ENCODE results near the gene PRMT1.
"Not testable (repeated sequence)": the region's sequence is repeated elsewhere in the genome, so short reads cannot be mapped to it uniquely, and the experiment has no call there.

Gene PRMT1

DNA sequence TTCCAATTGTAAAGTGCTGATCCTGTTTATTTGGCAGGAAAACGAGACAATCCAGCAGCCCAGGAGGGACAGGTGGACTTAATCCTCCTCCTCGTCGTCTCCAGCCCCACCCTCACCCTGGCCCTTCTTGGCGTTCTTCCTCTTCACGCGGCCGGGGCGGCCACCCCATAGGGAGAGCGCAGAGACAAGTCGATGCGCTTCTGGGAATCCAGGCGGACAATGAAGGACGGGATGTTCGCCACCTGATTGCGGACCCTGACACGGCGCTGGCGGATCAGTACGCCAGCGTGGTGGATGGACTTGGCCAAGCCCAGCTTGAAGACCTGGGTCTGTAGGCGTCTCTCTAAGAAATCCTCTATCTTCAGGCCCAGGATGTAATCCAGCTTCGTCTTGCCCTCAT, 42.3 kb downstream of the PRMT1 start:
- not testable (repeated sequence) for DNase-seq (ENCODE audit: low read depth in 2 of 2)

DNA sequence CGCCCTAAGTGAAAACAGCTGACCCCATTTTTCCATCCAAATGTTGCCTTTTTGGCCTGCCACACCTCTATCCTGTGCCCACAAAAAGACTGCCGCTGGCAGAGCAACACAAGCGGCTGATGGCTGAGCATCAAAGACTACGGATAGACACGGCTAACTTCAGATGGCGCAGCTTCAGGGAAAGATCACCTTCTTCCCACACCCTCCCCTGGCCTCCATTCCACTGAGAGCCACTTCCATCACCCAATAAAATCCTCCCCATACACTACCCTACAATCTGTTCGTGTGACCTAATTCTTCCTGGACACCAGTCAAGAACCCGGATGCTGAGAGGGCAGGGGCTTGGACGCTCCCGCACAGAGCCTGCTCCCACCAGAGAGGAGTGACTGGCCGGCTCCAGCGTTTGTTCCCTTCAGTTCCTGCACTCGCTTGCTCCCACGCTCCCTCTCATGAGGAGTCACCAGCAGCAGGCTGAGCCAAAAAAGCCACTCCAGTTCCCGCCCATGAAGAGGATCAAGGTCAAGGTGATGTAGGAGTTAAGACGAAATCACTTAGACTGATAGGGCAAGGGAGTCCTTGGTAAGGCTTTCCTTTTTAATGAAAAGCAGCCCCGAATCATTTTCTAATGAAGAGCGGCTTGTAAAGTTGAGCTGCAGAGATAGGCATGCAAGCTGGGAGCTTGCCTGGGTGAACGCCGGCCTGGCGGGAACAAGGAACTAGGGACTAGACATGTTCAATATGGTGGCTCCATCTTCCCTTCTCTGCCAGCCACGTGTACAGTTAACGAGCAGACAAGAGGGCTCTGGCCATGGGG, 50.4 kb downstream of the PRMT1 start:
- DNase-seq (ENCODE audit: low read depth in 2 of 2): no peak

DNA sequence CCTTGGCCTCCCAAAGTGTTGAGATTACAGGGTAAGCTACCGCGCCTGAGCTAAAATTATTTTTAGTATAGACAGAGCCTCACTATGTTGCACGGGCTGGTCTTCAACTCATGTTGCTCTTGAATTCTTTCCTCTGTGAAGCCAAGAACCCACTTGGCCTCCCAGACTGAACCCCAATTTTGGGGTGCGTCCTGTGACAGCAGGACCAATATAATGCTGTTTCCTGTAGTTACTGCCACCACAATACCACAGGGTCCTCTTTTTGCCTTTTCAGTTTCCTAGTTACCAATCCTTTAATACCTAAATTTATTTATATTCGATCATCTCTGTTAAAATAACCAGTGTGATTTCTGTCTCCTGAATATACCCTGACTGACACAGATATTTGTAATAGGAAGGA, 53.1 kb downstream of the PRMT1 start:
- no peak for DNase-seq (ENCODE audit: low read depth in 2 of 2)

Measured in stimulated activated CD4-positive, alpha-beta T cell treated with anti-CD3 and anti-CD28 coated beads, Interleukin-1b, Interleukin-23, amount 100 ng/mL, for 1 hour (primary cell).